PC-9 (cell line): ENCODE data around the gene TADA3. TPM values are rescaled to one million over a fixed set of nuclear protein-coding genes. Genes with fewer than 3 reads are reported as not detected.

ENCODE experiments used
- BruUV-seq: library from RNA; stranded (reverse); fragments of 400-500 nt; replicated peaks from 2 replicates; lab custom pipeline; 2021; lab: Mats Ljungman, UMichigan
- CTCF ChIA-PET: fragments of 300-600 bp; sonication (Branson Sonifier 250); formaldehyde crosslinking; loops from one replicate; lab custom pipeline; 2022; ENCODE audit warnings: antibody characterized with exemption; lab: Charles Lee
- POLR2A ChIA-PET: fragments of 300-600 bp; sonication (Branson Sonifier 250); formaldehyde crosslinking; loops from one replicate; lab custom pipeline; 2022; ENCODE audit warnings: antibody characterized with exemption; ENCODE audit not compliant: unreplicated experiment; lab: Charles Lee
- DNase-seq, 2 experiments: peaks; one replicate each; pipeline versions ENCODE4 v3.0.0 to v3.0.0-alpha.2; 2015 to 2022; ENCODE audit warnings: mixed read lengths in 1 of 2
- H2AFZ ChIP-seq: fragments of 200-600 bp; sonication (generic); 2 replicates; pipeline ENCODE4 v1.8.1; 2017; ENCODE audit warnings: antibody characterized with exemption
- H3F3A ChIP-seq: fragments of 200-600 bp; sonication (generic); 2 replicates; pipeline ENCODE4 v1.8.1; 2017; ENCODE audit warnings: antibody characterized with exemption, mild to moderate bottlenecking, low read depth; ENCODE audit not compliant: insufficient read depth
- H3K27ac ChIP-seq: fragments of 200-600 bp; sonication (generic); 2 replicates; pipeline ENCODE4 v1.6.1; 2016; ENCODE audit warnings: mixed run types
- H3K27me3 ChIP-seq: fragments of 200-600 bp; sonication (generic); 2 replicates; pipeline ENCODE4 v1.6.1; 2016; ENCODE audit warnings: low read depth, mixed run types; ENCODE audit not compliant: insufficient read depth
- H3K36me3 ChIP-seq: fragments of 200-600 bp; sonication (generic); 2 replicates; pipeline ENCODE4 v1.6.1; 2016; ENCODE audit warnings: low read depth, mixed run types
- H3K4me1 ChIP-seq: fragments of 200-600 bp; sonication (generic); replicated peaks from 2 replicates; pipeline ENCODE4 v1.6.1; 2016; ENCODE audit warnings: mixed run types; ENCODE audit not compliant: insufficient read depth
- H3K4me2 ChIP-seq: fragments of 200-600 bp; sonication (generic); 2 replicates; pipeline ENCODE4 v1.6.1; 2017; ENCODE audit warnings: mixed run types
- H3K4me3 ChIP-seq: fragments of 200-600 bp; sonication (generic); 2 replicates; pipeline ENCODE4 v1.6.1; 2016; ENCODE audit warnings: mixed run types
- H3K79me2 ChIP-seq: fragments of 200-600 bp; sonication (generic); 2 replicates; pipeline ENCODE4 v1.6.1; 2017; ENCODE audit warnings: low read depth, mixed run types
- H3K9me2 ChIP-seq: fragments of 200-600 bp; sonication (generic); 2 replicates; pipeline ENCODE4 v1.8.1; 2017; ENCODE audit warnings: mild to moderate bottlenecking; ENCODE audit not compliant: insufficient read depth
- H3K9me3 ChIP-seq: fragments of 200-600 bp; sonication (generic); 2 replicates; pipeline ENCODE4 v1.8.1; 2016; ENCODE audit warnings: low read depth; ENCODE audit not compliant: insufficient read depth
- H4K20me1 ChIP-seq: fragments of 200-600 bp; sonication (generic); 2 replicates; pipeline ENCODE4 v1.8.1; 2017; ENCODE audit not compliant: insufficient read depth
- CTCF ChIP-seq: fragments of 200-600 bp; sonication (generic); conservative IDR thresholded peaks from 2 replicates; pipeline ENCODE4 v1.6.1; 2017; ENCODE audit warnings: mixed run types, antibody characterized with exemption, mild to moderate bottlenecking, moderate library complexity
- EZH2 ChIP-seq: fragments of 200-600 bp; sonication (generic); IDR thresholded peaks from 2 replicates; pipeline ENCODE4 v1.8.0; 2017; ENCODE audit warnings: antibody characterized with exemption, low read depth
- intact Hi-C: fragments of 100-400 bp; cut with micrococcal nuclease; formaldehyde crosslinking; loops from one replicate; pipeline ENCODE4 v1.10.0; 2022; ENCODE audit not compliant: unreplicated experiment
- total RNA-seq: library from RNA; stranded (reverse); gene quantifications from 2 replicates; pipeline ENCODE4 v1.2.3, GENCODE V29; 2021

Gene TADA3
- total RNA-seq, 1 experiment from 2014 or later: 72.4 TPM

GRCh38 chr3:9757427-9757826 is 34.8 kb downstream of the TADA3 start:
- intact Hi-C loops: no loop called here
- CTCF ChIA-PET: no interaction called here

GRCh38 chr3:9754678-9755077 is 37.6 kb downstream of the TADA3 start:
- Histone ChIP-seq H3K4me2 (no peak overlapping the region), H4K20me1 (no peaks in the 10 kb centered on the region), H3F3A (peaks cover 7% of the 10 kb centered on the region; the same call in 1 of the 2 replicates), H2AFZ (no peak overlapping the region), H3K4me3 (no peak overlapping the region), H3K27ac (no peak overlapping the region), H3K4me1 (peaks cover 9% of the 10 kb centered on the region), H3K9me2 (no peaks in the 10 kb centered on the region), H3K9me3 (no peaks in the 10 kb centered on the region), H3K27me3 (no peaks in the 10 kb centered on the region), H3K79me2 (peaks cover 10% of the 10 kb centered on the region; the same call in 1 of the 2 replicates), H3K36me3 (0 out of 2 replicates have a peak, but pooled peaks cover 6% of the 10 kb centered on the region)
- TF ChIP-seq EZH2 (no peak), CTCF (no peak)
- CTCF ChIA-PET: no interaction called here
- BruUV-seq: no TSS peak
- POLR2A ChIA-PET: no interaction called here
- intact Hi-C loops: no loop called here
- DNase-seq: no peak

More at GRCh38 chr3:9757427-9757826, 34.8 kb downstream of the TADA3 start:
- Histone ChIP-seq H3K27me3 (no peaks in the 10 kb centered on the region), H3F3A (0 out of 2 replicates have a peak, but pooled peaks cover 7% of the 10 kb centered on the region), H3K4me3 (no peak overlapping the region), H3K9me2 (no peaks in the 10 kb centered on the region), H3K9me3 (no peaks in the 10 kb centered on the region), H3K27ac (no peak overlapping the region), H3K79me2 (no peaks in the 10 kb centered on the region), H4K20me1 (no peaks in the 10 kb centered on the region), H3K4me2 (no peak overlapping the region), H2AFZ (no peak overlapping the region), H3K4me1 (no peaks in the 10 kb centered on the region), H3K36me3 (0 out of 2 replicates have a peak, but pooled peaks cover under 1% of the 10 kb centered on the region)
- no peak for DNase-seq
- no peak for TF ChIP-seq EZH2
- POLR2A ChIA-PET: no interaction called here
- BruUV-seq: no TSS peak

- TF ChIP-seq CTCF (no peak), EZH2 (no peak)
- Histone ChIP-seq H4K20me1 (no peaks in the 10 kb centered on the region), H3K36me3 (0 out of 2 replicates have a peak, but pooled peaks cover 7% of the 10 kb centered on the region), H3K9me2 (no peaks in the 10 kb centered on the region), H3K4me2 (peak overlapping the region; percentile 96), H3K27ac (no peak overlapping the region), H3K4me1 (peaks cover 14% of the 10 kb centered on the region), H3F3A (peaks cover 24% of the 10 kb centered on the region), H2AFZ (peak overlapping the region; percentile 96), H3K27me3 (no peaks in the 10 kb centered on the region), H3K9me3 (no peaks in the 10 kb centered on the region), H3K79me2 (peaks cover 10% of the 10 kb centered on the region; the same call in 1 of the 2 replicates), H3K4me3 (peak overlapping the region; percentile 59)
- CTCF ChIA-PET: no interaction called here
- intact Hi-C loops: loop anchor here (2.0 kb wide), 1 partner anchor 42 kb away; the partner anchor contains the start of genes ARPC4 and TADA3
- no peak for DNase-seq
- BruUV-seq: TSS peak; percentile 32
- POLR2A ChIA-PET: no interaction called here
These were observed 41.5 kb downstream of the TADA3 start for GRCh38 chr3:9750556-9751411.
